Measurements from ENCODE around the gene MAP4K4.
A peak's percentile ranks its signal among the peaks of the same experiment; 100 is the strongest.

MAP4K4 gene

GRCh38 chr2:101870444-101870843 lies 172.9 kb downstream of the MAP4K4 start:
- no peak for DNase-seq (ENCODE audit: low spot score)

- no peak for DNase-seq (ENCODE audit: low spot score)
Measured at GRCh38 chr2:101871480-101871879, 174.0 kb downstream of the MAP4K4 start.

- DNase-seq (ENCODE audit: low spot score) = no peak
Measured at GRCh38 chr2:101872480-101872879, 175.0 kb downstream of the MAP4K4 start.

- peak; percentile 44 for DNase-seq (ENCODE audit: low spot score)
Measured at GRCh38 chr2:101873543-101873942, 176.0 kb downstream of the MAP4K4 start.

GRCh38 chr2:101874069-101874468 lies 176.6 kb downstream of the MAP4K4 start:
- DNase-seq (ENCODE audit: low spot score) = no peak

- DNase-seq (ENCODE audit: low spot score) = no peak
Measured at GRCh38 chr2:101879466-101879865, 182.0 kb downstream of the MAP4K4 start.

GRCh38 chr2:101881131-101881530 lies 183.6 kb downstream of the MAP4K4 start:
- no peak for DNase-seq (ENCODE audit: low spot score)

- no peak for DNase-seq (ENCODE audit: low spot score)
Measured at GRCh38 chr2:101882769-101883307, 185.3 kb downstream of the MAP4K4 start.

- DNase-seq (ENCODE audit: low spot score) = no peak
Measured at GRCh38 chr2:101883860-101884259, 186.4 kb downstream of the MAP4K4 start.

GRCh38 chr2:101884423-101884822 lies 186.9 kb downstream of the MAP4K4 start:
- no peak for DNase-seq (ENCODE audit: low spot score)

- no peak for DNase-seq (ENCODE audit: low spot score)
Measured at GRCh38 chr2:101887328-101887727, 189.8 kb downstream of the MAP4K4 start.

GRCh38 chr2:101889460-101890098 lies 192.1 kb downstream of the MAP4K4 start:
- no peak for DNase-seq (ENCODE audit: low spot score)

- DNase-seq (ENCODE audit: low spot score) = no peak
Measured at GRCh38 chr2:101892377-101892776, 194.9 kb downstream of the MAP4K4 start.

GRCh38 chr2:101893681-101894381 lies 196.3 kb downstream of the MAP4K4 start:
- no peak for DNase-seq (ENCODE audit: low spot score)

GRCh38 chr2:101895039-101895438 lies 197.5 kb downstream of the MAP4K4 start:
- DNase-seq (ENCODE audit: low spot score) = no peak

GRCh38 chr2:101895819-101896322 lies 198.4 kb downstream of the MAP4K4 start:
- DNase-seq (ENCODE audit: low spot score) = no peak

GRCh38 chr2:101897301-101897700 lies 199.8 kb downstream of the MAP4K4 start:
- no peak for DNase-seq (ENCODE audit: low spot score)

- no peak for DNase-seq (ENCODE audit: low spot score)
Measured at GRCh38 chr2:101899265-101899664, 201.8 kb downstream of the MAP4K4 start.

- no peak for DNase-seq (ENCODE audit: low spot score)
Measured at GRCh38 chr2:101899871-101900270, 202.4 kb downstream of the MAP4K4 start.

- DNase-seq (ENCODE audit: low spot score) = no peak
Measured at GRCh38 chr2:101900375-101900774, 202.9 kb downstream of the MAP4K4 start.

- DNase-seq (ENCODE audit: low spot score) = no peak
Measured at GRCh38 chr2:101901241-101901640, 203.7 kb downstream of the MAP4K4 start.

- no peak for DNase-seq (ENCODE audit: low spot score)
Measured at GRCh38 chr2:101902169-101902568, 204.7 kb downstream of the MAP4K4 start.

- DNase-seq (ENCODE audit: low spot score) = no peak
Measured at GRCh38 chr2:101904916-101905315, 207.4 kb downstream of the MAP4K4 start.
